Measurements from ENCODE around the gene HOXC12.

- TF ChIP-seq CTCF (IDR thresholded peaks at IDR 0.05; ENCODE audit: insufficient read depth, low read depth, low read length) (no peak), EZH2 (IDR thresholded peaks at IDR 0.05; ENCODE audit: insufficient read depth, low read length) (peak; percentile 90)
These were observed 11.9 kb downstream of the HOXC12 start for GRCh38 chr12:53966385-53967133.

Data from astrocyte (in vitro differentiated cells and primary cell).